ENCODE measurements around the gene UBE2O.

Gene UBE2O
- total RNA-seq = 68.9 to 95.0 (median 92.1) reads per million in 3 experiments

GRCh38 chr17:76452660-76453430 is at the start of gene UBE2O:
TSS of gene UBE2O (minus strand) at chr17:76453152. CDS start at chr17:76453141, 11 bp downstream.
- peak; percentile 94 for DNase-seq

- DNase-seq = no peak
These were observed 48.9 kb upstream of the UBE2O start for GRCh38 chr17:76501827-76502307.

GRCh38 chr17:76501018-76501826 is 48.3 kb upstream of the UBE2O start, which contains the start of gene RHBDF2:
TSS of gene RHBDF2 (minus strand) at chr17:76501423. CDS start at chr17:76481524, 19,899 bp downstream.
- peak; percentile 93 for DNase-seq

- no peak for DNase-seq
These were observed 47.7 kb upstream of the UBE2O start for GRCh38 chr17:76500747-76501017.

GRCh38 chr17:76500074-76500746 is 47.3 kb upstream of the UBE2O start:
- no peak for DNase-seq

- no peak for DNase-seq
These were observed 46.3 kb upstream of the UBE2O start for GRCh38 chr17:76499267-76499667.

GRCh38 chr17:76498876-76499251 is 45.9 kb upstream of the UBE2O start:
- no peak for DNase-seq

- no peak for DNase-seq
These were observed 45.3 kb upstream of the UBE2O start for GRCh38 chr17:76497979-76498875.

GRCh38 chr17:76497699-76497978 is 44.7 kb upstream of the UBE2O start:
- no peak for DNase-seq

- DNase-seq = no peak
These were observed 43.5 kb upstream of the UBE2O start for GRCh38 chr17:76496464-76496863.

- no peak for DNase-seq
These were observed 42.9 kb upstream of the UBE2O start for GRCh38 chr17:76495663-76496400.

GRCh38 chr17:76493505-76494167 is 40.7 kb upstream of the UBE2O start:
- DNase-seq = peak; percentile 32

- DNase-seq = peak; percentile 31
These were observed 40.1 kb upstream of the UBE2O start for GRCh38 chr17:76492989-76493501.

- DNase-seq = no peak
These were observed 39.4 kb upstream of the UBE2O start for GRCh38 chr17:76492123-76492988.

- no peak for DNase-seq
These were observed 38.5 kb upstream of the UBE2O start for GRCh38 chr17:76491271-76492122.

- DNase-seq = no peak
These were observed 37.3 kb upstream of the UBE2O start for GRCh38 chr17:76490112-76490710.

- DNase-seq = no peak
These were observed 34.7 kb upstream of the UBE2O start for GRCh38 chr17:76487451-76488192.

- DNase-seq = no peak
These were observed 32.6 kb upstream of the UBE2O start for GRCh38 chr17:76485569-76485968.
